Stimulated activated CD8-positive, alpha-beta memory T cell treated with anti-CD3 and anti-CD28 coated beads, Interleukin-7, amount 100 ng/mL, for 24 hours (primary cell): ENCODE measurements around the gene CLEC2A.
"Not testable (repeated sequence)": the region's sequence is repeated elsewhere in the genome, so short reads cannot be mapped to it uniquely, and the experiment has no call there.

Experiments
- DNase-seq: peaks from one replicate; pipeline ENCODE4 v3.0.0-alpha.2; 2020; ENCODE audit warnings: low read depth

CLEC2A gene

DNA sequence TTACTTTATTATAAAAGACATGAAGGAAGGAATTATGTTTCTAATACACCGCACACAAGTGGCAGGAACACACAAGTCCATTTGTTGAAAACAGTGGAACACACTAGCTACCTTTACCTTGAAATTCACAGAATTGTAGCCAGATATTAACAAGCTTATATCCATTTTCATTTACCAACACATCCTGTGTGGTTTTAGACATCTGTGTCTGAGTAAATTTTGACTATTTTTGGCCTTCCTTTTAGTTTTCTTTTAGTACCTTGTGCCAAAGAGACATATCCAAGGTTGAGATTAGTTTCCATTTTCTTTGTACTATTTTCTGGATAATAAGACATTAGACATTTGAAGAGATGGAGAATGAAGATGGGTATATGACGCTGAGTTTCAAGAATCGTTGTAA is 50.9 kb downstream of the CLEC2A start, which contains the start of gene KLRF2:
KLRF2 (plus strand) TSS at position 244 of the 400 bp plus-strand sequence; CDS start at position 351, 107 bp downstream.
- no peak for DNase-seq

DNA sequence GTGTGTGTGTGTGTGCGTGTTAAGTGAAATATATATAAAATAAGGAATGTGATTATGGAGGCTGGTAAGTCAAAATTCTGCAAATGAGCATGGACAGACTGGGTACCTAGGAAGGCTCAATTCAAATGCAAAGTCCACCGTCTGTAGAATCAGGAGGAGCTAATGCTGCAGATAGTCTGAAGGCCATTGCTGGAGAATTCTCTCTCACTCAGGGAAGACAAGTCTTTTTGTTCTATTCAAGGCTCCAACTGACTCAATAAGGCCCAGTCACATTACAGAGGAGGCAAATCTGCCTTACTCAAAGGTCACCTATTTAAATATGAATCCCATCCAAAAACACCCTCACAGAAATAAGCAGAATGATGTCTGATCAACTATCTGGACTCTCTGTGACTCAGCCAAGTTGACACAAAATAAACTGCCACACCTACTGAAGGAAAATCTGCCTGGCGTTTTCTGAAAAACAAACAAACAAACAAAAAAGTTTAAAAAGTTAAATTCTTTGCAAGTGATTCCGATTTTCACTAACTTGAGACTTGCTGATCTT is 51.6 kb downstream of the CLEC2A start:
- DNase-seq, result no peak

DNA sequence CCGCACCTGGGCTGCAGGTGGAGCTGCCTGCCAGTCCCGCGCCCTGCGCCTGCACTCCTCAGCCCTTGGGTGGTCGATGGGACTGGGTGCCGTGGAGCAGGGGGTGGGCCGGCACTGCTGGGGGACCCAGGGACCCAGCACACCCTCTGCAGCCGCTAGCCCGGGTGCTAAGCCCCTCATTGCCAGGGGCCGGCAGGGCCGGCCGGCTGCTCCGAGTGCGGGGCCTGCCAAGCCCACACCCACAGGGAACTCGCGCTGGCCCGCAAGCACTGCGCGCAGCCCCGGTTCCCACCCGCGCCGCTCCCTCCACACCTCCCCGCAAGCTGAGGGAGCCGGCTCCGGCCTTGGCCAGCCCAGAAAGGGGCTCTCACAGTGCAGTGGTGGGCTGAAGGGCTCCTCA is 56.0 kb downstream of the CLEC2A start:
- not testable (repeated sequence) for DNase-seq

DNA sequence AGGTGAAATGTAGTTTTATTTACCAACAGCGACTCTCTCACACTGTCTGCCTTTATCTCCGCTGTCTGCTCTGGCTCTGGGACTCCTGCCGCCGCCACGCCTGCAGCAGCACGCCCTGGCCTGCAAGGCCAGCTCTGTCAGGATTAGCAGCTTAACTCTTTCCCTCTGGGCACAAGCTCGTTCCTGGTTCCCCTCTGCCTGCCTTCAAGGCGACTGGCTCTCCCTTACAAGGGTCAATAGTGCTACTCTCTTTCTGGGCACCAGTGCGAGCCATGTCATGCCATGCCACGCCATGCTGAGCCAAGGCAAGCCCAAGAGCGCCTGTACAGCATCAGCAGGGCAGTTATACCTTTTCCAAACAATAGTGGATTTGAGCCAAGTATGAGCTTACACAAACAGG is 59.4 kb downstream of the CLEC2A start:
- DNase-seq, result no peak

DNA sequence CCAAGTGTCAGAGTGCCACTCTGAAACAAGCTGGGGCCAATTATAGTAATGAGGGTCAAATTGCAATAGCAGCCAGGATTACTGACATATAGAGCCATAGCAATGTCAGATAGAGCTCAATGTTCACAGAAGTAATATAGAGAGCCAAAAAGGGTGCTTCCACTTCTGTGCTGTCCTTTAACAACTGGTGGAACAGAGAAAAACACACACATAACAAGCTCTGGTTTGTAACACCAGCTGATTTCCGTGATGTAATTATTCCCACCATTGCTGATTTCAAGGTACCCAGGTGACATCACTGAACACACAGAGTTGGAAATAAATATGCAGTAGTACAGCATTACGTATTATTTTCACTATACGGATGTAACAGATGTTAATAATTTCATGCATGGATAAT is 60.0 kb downstream of the CLEC2A start:
- DNase-seq, result no peak

DNA sequence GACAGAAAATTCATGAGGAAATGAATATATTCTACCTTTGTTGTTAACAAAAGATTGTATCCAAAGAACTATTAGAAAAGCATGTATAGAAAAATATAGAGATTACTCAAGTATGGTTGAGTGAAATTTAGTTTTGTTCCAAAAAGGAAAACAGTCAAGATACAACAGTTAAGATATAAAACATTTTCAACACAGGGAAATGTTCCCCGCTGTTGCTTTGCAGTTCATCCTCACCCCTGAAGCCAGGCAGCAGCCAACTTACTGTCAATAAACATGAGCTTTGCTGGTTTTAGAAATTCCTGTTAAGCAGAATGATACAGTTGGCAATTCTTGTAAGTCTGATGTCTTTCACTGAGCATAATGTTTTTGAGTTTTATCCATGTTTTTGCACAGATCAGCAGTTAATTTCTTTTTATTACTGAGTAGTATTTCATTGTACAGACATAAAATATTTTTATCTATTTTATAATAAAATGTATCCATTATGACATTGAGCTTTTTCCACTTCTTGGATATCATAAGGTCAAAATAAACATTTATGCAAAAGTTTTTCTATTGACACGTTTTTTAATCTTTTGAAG is 61.8 kb downstream of the CLEC2A start:
- DNase-seq, result no peak

DNA sequence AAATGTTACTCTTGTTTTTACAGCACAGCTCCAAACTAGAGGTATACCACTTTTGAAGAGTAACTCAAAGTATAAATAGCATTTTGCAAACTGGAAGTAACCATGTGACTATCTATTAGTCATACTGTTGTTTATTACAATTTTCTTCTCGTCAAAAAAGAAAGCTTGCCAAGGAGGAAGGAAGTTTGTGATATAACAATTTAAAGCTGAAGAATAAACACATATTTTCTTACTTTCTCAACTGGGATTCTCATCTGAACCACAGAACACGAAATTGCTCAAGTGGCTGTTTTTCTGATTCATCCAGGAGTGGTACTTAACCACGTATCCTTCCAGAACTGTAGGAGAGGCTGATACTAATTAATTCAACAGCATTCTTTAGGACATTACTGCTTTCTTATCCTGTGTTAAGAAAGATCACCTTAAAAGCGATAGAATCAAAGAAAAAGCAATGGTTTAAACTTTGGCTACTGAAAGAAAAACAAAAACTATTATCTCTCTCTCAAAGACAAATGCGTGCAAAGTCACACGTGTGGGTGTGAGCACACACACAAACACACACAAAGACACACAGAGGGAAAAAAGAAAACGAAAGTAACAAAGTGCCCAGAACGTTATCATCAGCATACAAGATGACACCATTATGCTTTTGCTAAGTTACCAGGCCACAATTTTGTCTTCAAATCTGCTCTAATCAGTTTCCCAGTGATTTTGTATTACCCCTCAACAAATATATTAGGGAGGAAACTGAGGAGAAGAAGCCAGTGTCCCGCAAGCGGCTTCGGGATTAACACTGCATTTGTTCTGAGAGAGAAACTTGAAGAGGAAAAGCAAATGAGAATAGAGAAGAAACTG is 62.6 kb downstream of the CLEC2A start, which contains the start of gene CLEC2B:
CLEC2B (minus strand) TSS at position 48 of the 855 bp plus-strand sequence.
- DNase-seq, result no peak

DNA sequence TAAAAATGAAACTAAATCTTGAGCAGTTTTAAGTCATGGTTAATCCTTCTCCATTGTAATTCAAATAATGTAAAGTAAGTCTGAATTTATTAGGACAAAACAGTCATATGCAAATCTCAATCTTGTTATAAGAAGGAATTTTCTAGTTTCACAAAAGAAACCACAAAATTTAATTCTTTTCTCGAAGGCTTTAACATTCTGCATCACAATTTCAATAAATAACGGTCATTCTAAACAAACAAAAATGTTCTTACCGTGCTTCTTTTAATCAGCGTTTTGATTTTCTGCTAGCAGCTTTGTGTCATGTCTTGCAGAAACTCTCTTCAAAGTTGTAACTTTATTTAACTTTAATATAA is 63.2 kb downstream of the CLEC2A start:
- no peak for DNase-seq

DNA sequence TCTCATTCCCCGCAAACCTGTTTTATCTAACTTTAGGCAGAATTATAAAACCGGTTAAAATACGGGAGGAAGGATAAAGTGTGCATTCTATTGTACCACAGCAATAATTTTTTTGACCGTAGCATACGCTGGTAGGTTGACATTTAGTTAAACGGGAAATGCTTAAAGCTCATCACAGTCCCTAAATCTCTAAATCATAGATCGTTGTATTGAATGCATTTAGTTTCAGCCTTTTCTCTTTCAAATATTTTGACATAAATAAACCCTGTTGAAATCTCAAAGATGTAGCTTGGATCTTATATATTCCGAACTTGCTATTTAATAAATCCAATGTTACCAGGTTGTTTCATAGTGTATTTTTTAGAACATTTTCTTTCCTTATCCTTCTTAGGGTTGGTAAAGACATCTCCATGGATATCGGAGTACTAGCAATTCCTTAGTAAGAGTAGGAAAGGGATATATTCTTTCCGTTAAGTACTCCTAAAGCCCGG is 63.8 kb downstream of the CLEC2A start:
- DNase-seq, result no peak

DNA sequence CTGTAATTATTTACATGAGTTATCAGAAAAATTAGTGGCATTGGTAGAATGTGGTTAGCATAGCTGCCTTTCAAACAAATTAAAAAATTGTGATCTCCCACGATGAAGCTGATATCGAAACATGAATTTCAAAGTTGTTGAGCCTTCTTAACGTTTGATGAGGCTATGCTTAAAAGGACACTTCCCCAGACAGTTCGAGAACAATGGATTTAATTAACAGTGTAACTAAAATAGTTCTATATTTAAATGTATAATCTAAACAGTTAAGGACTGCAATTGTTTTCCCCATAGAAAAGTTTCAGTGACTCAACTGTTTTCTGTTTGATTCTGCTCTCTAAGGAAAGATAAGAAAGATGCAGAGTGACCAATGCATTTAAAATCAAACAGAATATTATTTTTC is 64.6 kb downstream of the CLEC2A start:
- DNase-seq, result no peak

DNA sequence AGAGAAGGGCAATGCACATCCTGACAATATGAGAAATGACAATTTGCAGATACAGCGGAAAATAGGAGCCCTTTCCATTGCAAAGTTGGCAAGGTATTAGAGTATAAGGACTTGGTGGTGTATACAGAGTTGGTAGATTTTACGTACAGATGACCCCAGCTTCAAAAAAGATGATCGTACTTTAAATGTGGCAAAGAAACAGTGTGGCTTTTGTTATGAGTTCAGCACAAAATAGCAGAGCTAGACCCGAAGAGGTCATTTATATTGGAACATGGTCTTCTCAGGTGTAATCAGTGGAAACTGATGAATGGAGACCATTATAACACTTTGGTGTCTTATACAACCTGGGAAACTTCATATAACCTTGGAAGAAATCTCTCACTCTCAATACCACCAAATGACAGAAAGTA is 65.3 kb downstream of the CLEC2A start:
- no peak for DNase-seq

DNA sequence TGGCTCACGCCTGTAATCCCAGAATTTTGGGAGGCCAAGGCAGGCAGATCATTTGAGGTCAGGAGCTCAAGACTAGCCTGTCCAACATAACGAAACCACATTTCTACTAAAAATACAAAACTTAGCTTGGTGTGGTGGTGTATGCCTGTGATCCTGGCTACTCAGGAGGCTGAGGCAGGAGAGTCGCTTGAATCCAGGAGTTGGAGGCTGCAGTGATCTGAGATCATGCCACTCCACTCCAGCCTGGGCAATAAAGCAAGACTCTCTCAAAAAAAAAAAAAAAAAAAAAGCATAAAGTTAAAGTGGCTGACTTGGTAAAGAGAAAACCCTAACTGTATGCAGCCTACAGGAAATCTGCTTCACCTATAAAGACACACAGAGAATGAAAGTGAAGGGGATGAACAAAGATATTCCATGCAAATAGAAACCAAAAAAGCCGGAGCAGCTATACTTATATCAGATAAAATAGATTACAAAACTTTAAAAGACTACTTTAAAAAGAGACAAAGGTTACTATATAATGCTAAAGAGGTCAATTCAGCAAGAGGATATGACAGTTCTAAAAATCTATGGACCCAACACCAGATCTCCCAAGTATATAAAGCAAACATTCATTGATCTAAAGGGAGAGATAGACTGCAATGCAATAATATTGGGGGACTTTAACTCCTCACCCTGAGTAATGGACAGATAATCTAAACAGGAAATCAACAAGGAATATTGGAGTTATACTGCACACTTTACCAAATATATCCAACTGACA is 67.1 kb downstream of the CLEC2A start:
- no peak for DNase-seq
